ENCODE measurements around the gene STK24. TPM values are rescaled to one million over a fixed set of nuclear protein-coding genes. Genes with fewer than 3 reads are reported as not detected.

Gene STK24
- polyA plus RNA-seq, 2 of the 4 experiments (the other 2 are of a cell fraction): 46.1 to 55.6 TPM

GRCh38 chr13:98439896-98440295, 137.0 kb downstream of the STK24 start:
- Histone ChIP-seq H3K4me1 (peaks cover 8% of the 10 kb centered on the region; the same call in 1 of the 3 replicates), H3K4me2 (no peak overlapping the region), H3K4me3 (no peak overlapping the region), H3K9me3 (no peaks in the 10 kb centered on the region), H3K27ac (no peak overlapping the region)
- no peak for FAIRE-seq
- POLR2A ChIA-PET: no interaction called here
- ATAC-seq: no peak
- no peak for TF ChIP-seq PBX3 (IDR thresholded peaks at IDR 0.05)
- TF ChIP-seq HOXB13 (CRISPR knock-in tag; IDR thresholded peaks at IDR 0.05; ENCODE audit: low read depth): no peak
- TF ChIP-seq TFCP2L1 (CRISPR knock-in tag; IDR thresholded peaks at IDR 0.05): no peak
- TF ChIP-seq RAD21 (conservative IDR thresholded peaks at IDR 0.05 in 1 of 2, IDR thresholded peaks at IDR 0.05 in 1 of 2): no peak
- no peak for TF ChIP-seq MYC (IDR thresholded peaks at IDR 0.05; ENCODE audit: borderline replicate concordance, low read length)
- TF ChIP-seq SREBF2 (IDR thresholded peaks at IDR 0.05): no peak
- TF ChIP-seq ZC3H11A (IDR thresholded peaks at IDR 0.05): no peak
- TF ChIP-seq MAFK (IDR thresholded peaks at IDR 0.05; ENCODE audit: partially characterized antibody): no peak
- TF ChIP-seq RFX5 (IDR thresholded peaks at IDR 0.05): no peak
- TF ChIP-seq FOSB (CRISPR knock-in tag; IDR thresholded peaks at IDR 0.05): no peak
- no peak for TF ChIP-seq NR3C1 (IDR thresholded peaks at IDR 0.05)
- no peak for TF ChIP-seq RCOR1 (IDR thresholded peaks at IDR 0.05; ENCODE audit: low read depth, low read length)
- no peak for TF ChIP-seq GATA3 (IDR thresholded peaks at IDR 0.05; ENCODE audit: borderline replicate concordance)
- TF ChIP-seq RARB (CRISPR knock-in tag; IDR thresholded peaks at IDR 0.05): no peak
- no peak for TF ChIP-seq TP53 (CRISPR knock-in tag; IDR thresholded peaks at IDR 0.05)
- no peak for TF ChIP-seq FOXS1 (CRISPR knock-in tag; IDR thresholded peaks at IDR 0.05)
- no peak for TF ChIP-seq CEBPB (IDR thresholded peaks at IDR 0.05)
- no peak for TF ChIP-seq EHF (CRISPR knock-in tag; IDR thresholded peaks at IDR 0.05)
- TF ChIP-seq E2F6 (IDR thresholded peaks at IDR 0.05; ENCODE audit: borderline replicate concordance, low read depth): no peak
- WGBS (ENCODE audit: missing lambda C conversion rate): 95% methylated on average over 15 of the region's 16 CpGs
- CTCF ChIA-PET: interaction anchor here (1.1 to 3.4 kb wide), 3 partner anchors 9 to 213 kb away, joined by 4 to 11 read pairs (median 5); no protein-coding TSS in a partner anchor
- DNase-seq (ENCODE audit: low read depth in 1 of 2, low spot score in 1 of 2): no peak

GRCh38 chr13:98439126-98439828, 137.6 kb downstream of the STK24 start:
- no peak for FAIRE-seq
- Histone ChIP-seq H3K4me1 (peaks cover 8% of the 10 kb centered on the region; the same call in 1 of the 3 replicates), H3K27ac (no peak overlapping the region), H3K9me3 (no peaks in the 10 kb centered on the region), H3K4me2 (no peak overlapping the region), H3K4me3 (no peak overlapping the region)
- ChIA-PET POLR2A (no interaction called here), CTCF (interaction anchor here (1.1 to 3.4 kb wide), 4 partner anchors 8 to 214 kb away, joined by 4 to 11 read pairs (median 6); no protein-coding TSS in a partner anchor)
- ATAC-seq: no peak
- TF ChIP-seq KDM1A (IDR thresholded peaks at IDR 0.05; ENCODE audit: low read depth) (no peak), RCOR1 (IDR thresholded peaks at IDR 0.05; ENCODE audit: low read depth, low read length) (no peak), MYC (IDR thresholded peaks at IDR 0.05; ENCODE audit: borderline replicate concordance, low read length) (no peak), KDM5A (IDR thresholded peaks at IDR 0.05) (no peak), ZFP36 (IDR thresholded peaks at IDR 0.05; ENCODE audit: borderline replicate concordance, partially characterized antibody) (no peak), ZSCAN20 (CRISPR knock-in tag; IDR thresholded peaks at IDR 0.05) (no peak), CBX8 (IDR thresholded peaks at IDR 0.05) (no peak), BCL3 (IDR thresholded peaks at IDR 0.05) (no peak), RAD21 (conservative IDR thresholded peaks at IDR 0.05 in 1 of 2, IDR thresholded peaks at IDR 0.05 in 1 of 2) (no peak), ZC3H11A (IDR thresholded peaks at IDR 0.05) (no peak), ZNF302 (CRISPR knock-in tag; IDR thresholded peaks at IDR 0.05) (no peak), RFX5 (IDR thresholded peaks at IDR 0.05) (no peak), E2F6 (IDR thresholded peaks at IDR 0.05; ENCODE audit: borderline replicate concordance, low read depth) (no peak), HMGXB4 (CRISPR knock-in tag; IDR thresholded peaks at IDR 0.05; ENCODE audit: borderline replicate concordance) (no peak), CHD4 (IDR thresholded peaks at IDR 0.05; ENCODE audit: borderline replicate concordance) (no peak), EHMT2 (IDR thresholded peaks at IDR 0.05; ENCODE audit: low read depth) (no peak), PHF8 (IDR thresholded peaks at IDR 0.05; ENCODE audit: borderline replicate concordance, low read depth) (no peak)
- WGBS (ENCODE audit: missing lambda C conversion rate): 87% methylated on average over 26 of the region's 32 CpGs
- DNase-seq (ENCODE audit: low read depth in 1 of 2, low spot score in 1 of 2): no peak

All from A549 (cell line).